Cortex of kidney (tissue), 1 donor: ENCODE measurements around the gene ADAP1.
"Not testable (repeated sequence)": the region's sequence is repeated elsewhere in the genome, so short reads cannot be mapped to it uniquely, and the experiment has no call there.

ENCODE experiments used
- DNase-seq: peaks from one replicate; lab custom pipeline; 2025; lab: John Stamatoyannopoulos, UW

Gene ADAP1

DNA sequence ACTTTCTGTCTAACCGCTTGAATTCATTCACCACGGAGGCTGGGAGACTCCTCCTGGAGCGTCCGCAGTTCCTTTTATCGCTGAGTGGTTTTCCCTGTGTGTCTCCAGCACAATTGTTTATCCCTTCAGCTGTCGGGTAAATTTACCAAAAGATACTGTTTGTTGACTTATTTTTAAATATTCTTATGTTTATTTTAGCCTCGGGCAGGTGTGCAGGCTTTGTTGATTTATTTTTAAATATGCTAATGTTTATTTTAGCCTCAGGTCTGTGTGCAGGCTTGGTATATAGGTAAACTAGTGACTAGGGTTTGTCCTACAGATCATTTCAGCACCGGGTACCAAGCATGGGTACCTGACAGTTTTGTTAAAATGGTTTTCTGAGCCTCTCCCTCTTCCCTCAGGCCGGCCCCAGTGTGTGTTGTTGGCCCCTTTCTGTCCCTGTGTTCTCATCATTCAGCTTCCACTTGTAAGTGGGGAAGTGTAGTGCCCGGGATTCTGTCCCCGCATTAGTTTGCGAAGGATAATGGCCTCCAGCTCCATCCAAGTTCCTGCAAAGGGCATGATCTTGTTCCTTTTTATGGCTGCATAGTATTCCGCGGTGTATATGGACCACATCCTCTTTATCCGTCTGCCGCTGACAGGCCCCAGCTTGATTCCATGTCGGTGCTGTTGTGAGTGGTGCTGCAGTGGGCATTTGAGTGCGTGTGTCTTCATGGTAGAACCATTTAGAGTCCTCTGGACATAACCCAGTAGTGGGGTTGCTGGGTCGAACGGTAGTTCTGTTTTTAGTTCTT is 72.8 kb downstream of the ADAP1 start:
- DNase-seq, result no peak

DNA sequence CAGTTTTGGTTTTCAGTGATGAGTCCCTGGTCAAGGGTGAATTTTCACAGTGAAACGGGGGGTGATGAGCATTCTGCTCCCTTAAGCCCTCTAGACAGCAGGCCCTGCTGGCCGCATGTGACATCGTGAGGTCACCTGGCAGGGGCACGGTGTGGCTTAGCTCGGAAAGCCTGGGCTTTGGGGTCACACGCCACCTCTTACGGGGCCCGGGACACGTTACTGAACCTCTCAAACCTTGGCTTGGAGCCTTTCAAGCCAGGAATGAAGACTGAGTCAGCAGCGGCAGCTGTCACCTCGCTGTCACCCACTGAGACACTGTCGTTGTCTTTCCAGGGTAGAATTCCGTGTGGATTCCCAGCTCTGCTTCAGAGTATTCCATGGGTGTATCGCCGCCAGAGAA is 74.0 kb downstream of the ADAP1 start:
- DNase-seq, result no peak

DNA sequence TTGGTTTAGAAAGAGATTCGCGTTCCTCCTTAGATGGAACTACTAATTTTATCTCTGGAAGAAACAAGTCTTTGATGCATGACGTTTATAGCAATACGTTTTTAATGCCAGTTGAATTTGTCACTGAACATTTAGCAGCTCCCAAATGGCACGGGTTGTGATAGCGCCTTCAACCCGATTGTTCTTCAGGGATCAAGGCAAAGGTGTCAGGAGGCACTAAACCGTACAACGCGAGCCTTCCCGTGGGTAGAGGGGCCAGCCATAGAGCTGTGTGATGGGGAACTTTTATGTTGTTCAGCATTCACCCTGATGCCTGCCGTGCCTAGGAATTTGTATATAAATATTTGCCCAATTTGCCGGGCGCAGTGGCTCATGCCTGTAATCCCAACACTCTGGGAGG is 74.8 kb downstream of the ADAP1 start:
- DNase-seq, result no peak

GRCh38 chr7:879093-879492 is 75.4 kb downstream of the ADAP1 start:
- DNase-seq, result no peak

DNA sequence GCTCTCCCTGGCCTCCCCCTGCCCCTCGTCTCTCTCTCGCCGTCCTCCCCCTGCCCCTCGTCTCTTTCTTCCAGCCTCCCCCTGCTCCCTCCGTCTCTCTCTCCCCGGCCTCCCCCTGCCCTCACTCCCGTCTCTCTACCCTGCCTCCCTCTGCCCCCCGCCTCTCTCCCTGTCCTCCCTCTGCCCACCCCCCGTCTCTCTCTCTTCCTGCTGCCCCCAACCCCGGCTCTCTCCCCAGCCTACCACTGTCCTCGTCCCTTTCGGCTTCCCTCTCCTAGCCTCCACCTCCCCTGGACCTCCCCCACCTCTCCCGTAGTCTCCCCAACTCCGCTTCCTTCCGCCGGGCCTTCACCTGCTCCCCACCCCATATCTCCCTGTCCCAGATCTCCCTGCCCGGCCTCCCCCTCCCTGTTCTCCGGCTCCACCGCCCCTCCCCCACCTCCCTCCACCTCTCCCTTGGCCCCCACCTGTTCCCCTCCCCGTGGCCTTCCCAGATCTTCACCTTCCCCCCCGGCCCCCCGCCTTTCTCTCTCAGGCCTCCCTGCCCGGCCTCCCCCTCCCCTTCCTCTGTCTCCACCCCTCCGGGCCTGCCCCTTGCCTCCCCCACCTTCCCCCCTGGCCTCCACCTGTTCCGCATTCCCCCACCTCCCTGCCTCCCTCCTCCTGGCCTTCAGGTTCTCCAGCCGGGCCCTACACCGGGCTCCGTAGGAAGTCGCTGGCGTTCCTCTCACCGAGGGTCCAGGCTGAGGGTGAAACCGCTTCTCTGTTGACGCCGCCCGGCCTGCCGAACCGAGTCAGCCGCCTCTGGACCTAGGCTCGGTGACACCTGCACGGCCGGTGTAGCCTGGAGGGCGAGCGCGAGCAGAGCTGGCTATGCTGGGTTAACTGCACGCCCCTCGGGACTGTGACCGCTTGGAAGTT is 76.9 kb downstream of the ADAP1 start:
- DNase-seq, result no peak

- no peak for DNase-seq
Measured at GRCh38 chr7:876972-877311, 77.5 kb downstream of the ADAP1 start.

GRCh38 chr7:876077-876971 is 78.2 kb downstream of the ADAP1 start, which contains the start of gene GET4:
Gene GET4 (plus strand): TSS chr7:876554. CDS start chr7:876646, 92 bp downstream.
- no peak for DNase-seq

GRCh38 chr7:875476-876076 is 78.9 kb downstream of the ADAP1 start:
- DNase-seq, result no peak

- no peak for DNase-seq
Measured at GRCh38 chr7:875051-875450, 79.4 kb downstream of the ADAP1 start.

- no peak for DNase-seq
Measured at GRCh38 chr7:874031-874749, 80.3 kb downstream of the ADAP1 start.

- no peak for DNase-seq
Measured at GRCh38 chr7:873367-874002, 81.0 kb downstream of the ADAP1 start.

DNA sequence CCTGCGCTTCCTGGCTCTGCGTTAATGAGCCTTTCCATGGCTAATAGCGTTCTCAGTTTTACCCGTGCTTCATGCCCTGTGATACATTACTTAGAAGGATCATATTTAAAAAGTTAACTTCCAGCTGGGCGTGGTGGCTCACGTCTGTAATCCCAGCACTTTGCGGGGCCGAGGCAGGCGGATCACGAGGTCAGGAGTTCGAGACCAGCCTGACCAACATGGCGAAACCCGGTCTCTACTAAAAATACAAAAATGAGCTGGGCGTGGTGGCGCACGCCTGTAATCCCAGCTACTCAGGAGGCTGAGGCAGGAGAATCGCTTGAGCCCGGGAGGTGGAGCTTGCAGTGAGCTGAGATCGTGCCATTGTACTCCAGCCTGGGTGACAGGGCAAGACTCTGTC is 81.8 kb downstream of the ADAP1 start:
- not testable (repeated sequence) for DNase-seq

- DNase-seq, result no peak
Measured at GRCh38 chr7:871900-872537, 82.5 kb downstream of the ADAP1 start.

GRCh38 chr7:869348-869747 is 85.1 kb downstream of the ADAP1 start:
- no peak for DNase-seq

DNA sequence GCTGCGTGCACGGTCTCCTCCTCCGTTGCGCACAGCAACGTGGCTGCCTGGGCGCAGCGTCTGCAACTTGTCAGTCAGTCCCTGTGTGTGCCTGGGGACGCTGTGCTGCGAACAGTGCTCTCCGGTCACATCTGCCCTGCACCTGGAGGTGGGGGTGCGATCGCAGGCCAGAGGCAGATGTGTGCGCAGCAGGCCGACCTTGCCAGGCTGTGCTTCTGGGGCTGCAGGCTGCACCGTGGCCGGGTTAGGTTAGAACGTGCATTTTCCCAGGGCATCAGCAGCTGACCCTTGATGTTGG is 86.3 kb downstream of the ADAP1 start:
- no peak for DNase-seq

GRCh38 chr7:867406-868188 is 86.9 kb downstream of the ADAP1 start:
- no peak for DNase-seq

- DNase-seq, result no peak
Measured at GRCh38 chr7:867001-867405, 87.5 kb downstream of the ADAP1 start.

DNA sequence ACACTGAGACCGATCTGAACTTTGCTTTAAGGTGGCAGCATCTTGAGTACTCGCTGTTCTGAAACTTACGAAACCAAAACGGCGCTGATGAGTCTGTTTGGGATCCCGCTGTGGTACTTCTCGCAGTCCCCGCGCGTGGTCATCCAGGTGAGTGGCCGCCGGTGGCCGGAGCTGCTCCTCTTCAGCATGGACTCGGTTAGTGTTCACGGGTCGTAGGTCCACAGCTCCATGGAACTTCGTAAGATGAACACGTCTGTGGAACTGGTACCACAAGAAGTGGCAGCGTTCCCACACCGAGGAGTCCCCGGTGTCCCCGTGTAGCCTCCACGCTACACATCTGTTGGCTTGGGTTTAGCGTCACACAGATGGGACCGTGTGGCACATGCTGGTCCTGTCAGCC is 88.6 kb downstream of the ADAP1 start:
- no peak for DNase-seq

DNA sequence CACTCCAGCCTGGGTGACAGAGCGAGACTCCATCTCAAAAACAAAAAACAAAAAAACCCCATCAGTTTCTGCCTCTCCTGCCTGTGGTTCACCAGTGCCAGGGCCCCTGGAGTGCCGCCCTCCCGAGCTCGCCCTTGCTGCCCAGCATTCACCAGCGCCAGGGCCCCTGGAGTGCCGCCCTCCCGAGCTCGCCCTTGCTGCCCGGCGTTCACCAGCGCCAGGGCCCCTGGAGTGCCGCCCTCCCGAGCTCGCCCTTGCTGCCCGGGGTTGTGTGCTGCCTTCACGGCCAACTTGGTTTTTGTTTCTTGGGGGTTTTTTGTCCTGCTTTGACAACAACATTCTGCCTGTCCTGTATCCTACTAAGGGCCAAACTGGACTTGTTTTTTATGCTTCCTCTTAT is 91.4 kb downstream of the ADAP1 start:
- no peak for DNase-seq
